ENCODE data around the gene GABRG3. TPM values are rescaled to one million over a fixed set of nuclear protein-coding genes. Genes with fewer than 3 reads are reported as not detected.

The GABRG3 gene
- polyA plus RNA-seq, 2 of the 4 experiments (the other 2 are of a cell fraction), result 0.08 to 0.18 TPM

DNA sequence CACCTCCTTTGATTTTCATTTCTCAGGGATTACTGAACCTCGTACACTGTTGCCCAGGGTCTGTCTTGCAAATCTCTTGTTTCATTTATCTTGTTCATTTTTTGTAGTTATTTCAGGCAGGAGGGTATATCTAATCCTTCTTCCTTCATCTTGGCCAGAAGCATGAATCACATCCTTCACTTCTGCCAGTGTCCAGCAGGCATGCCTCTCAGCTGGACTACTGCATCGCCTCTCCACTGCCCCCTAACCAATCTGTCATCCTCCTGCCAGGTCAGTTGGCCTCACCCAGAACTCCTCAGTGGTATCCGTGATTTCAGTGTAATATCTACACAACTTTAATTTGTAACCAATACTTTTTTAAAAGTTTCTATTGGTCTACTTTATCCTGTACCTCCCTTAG is 297.9 kb downstream of the GABRG3 start:
- Histone ChIP-seq H3K4me1 (no peaks in the 10 kb centered on the region), H3K4me2 (no peak overlapping the region), H3K4me3 (no peak overlapping the region), H3K9me3 (peaks cover 8% of the 10 kb centered on the region; the same call in 2 of the 3 replicates), H3K27ac (no peak overlapping the region)
- TF ChIP-seq PHF8 (IDR thresholded peaks at IDR 0.05; ENCODE audit: borderline replicate concordance, low read depth) (no peak), KDM1A (IDR thresholded peaks at IDR 0.05; ENCODE audit: low read depth) (no peak), HEYL (CRISPR knock-in tag; IDR thresholded peaks at IDR 0.05) (no peak), KDM5A (IDR thresholded peaks at IDR 0.05) (no peak)
- TF ChIP-seq, protein P1, sequence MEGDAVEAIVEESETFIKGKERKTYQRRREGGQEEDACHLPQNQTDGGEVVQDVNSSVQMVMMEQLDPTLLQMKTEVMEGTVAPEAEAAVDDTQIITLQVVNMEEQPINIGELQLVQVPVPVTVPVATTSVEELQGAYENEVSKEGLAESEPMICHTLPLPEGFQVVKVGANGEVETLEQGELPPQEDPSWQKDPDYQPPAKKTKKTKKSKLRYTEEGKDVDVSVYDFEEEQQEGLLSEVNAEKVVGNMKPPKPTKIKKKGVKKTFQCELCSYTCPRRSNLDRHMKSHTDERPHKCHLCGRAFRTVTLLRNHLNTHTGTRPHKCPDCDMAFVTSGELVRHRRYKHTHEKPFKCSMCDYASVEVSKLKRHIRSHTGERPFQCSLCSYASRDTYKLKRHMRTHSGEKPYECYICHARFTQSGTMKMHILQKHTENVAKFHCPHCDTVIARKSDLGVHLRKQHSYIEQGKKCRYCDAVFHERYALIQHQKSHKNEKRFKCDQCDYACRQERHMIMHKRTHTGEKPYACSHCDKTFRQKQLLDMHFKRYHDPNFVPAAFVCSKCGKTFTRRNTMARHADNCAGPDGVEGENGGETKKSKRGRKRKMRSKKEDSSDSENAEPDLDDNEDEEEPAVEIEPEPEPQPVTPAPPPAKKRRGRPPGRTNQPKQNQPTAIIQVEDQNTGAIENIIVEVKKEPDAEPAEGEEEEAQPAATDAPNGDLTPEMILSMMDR (IDR thresholded peaks at IDR 0.05), result no peak
- WGBS (ENCODE audit: missing lambda C conversion rate), result 11% methylated on average over 3 of the region's 3 CpGs
- CTCF ChIA-PET, result interaction anchor here (1.6 kb wide), 1 partner anchor 24 kb away, joined by 3 read pairs; no protein-coding TSS in a partner anchor
- FAIRE-seq (no peak), ATAC-seq (peak in 1 of 2 experiments; percentile 55; a peak in 2 of 6 replicates), DNase-seq (ENCODE audit: low read depth in 1 of 2, low spot score in 1 of 2) (no peak)
- POLR2A ChIA-PET, result no interaction called here

DNA sequence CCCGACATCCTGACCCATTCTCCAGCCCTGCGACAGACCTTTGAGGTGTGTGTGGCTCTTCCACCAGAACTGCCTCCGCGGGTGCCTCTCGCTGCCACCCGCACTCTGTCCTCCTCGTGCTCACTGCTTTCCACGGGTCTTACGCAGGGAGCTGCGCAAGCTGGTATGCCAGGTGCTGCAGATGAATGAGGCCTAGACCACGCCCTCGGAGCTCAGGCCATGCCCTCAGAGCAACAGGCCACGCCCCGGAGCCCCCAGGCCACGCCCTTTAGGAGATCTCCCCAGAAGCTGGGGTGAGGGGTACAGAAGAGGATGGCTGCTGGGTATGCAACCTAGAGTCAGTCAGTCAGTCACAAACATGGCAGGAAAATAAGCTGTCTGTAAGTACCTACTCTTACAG is 300.3 kb downstream of the GABRG3 start:
- ChIA-PET POLR2A (no interaction called here), CTCF (no interaction called here)
- TF ChIP-seq HOXB13 (CRISPR knock-in tag; IDR thresholded peaks at IDR 0.05; ENCODE audit: low read depth) (no peak), MAFK (IDR thresholded peaks at IDR 0.05; ENCODE audit: partially characterized antibody) (no peak), KDM5A (IDR thresholded peaks at IDR 0.05) (no peak), SREBF2 (IDR thresholded peaks at IDR 0.05) (no peak)
- no peak for DNase-seq (ENCODE audit: low read depth in 1 of 2, low spot score in 1 of 2)
- Histone ChIP-seq H3K4me3 (no peak overlapping the region), H3K9me3 (peaks cover 9% of the 10 kb centered on the region; the same call in 2 of the 3 replicates), H3K4me2 (no peak overlapping the region), H3K4me1 (no peaks in the 10 kb centered on the region), H3K27ac (no peak overlapping the region)
- no peak for FAIRE-seq
- ATAC-seq, result peak in 1 of 2 experiments; percentile 30; a peak in 2 of 6 replicates
- WGBS (ENCODE audit: missing lambda C conversion rate), result 48% methylated on average over 12 of the region's 15 CpGs

DNA sequence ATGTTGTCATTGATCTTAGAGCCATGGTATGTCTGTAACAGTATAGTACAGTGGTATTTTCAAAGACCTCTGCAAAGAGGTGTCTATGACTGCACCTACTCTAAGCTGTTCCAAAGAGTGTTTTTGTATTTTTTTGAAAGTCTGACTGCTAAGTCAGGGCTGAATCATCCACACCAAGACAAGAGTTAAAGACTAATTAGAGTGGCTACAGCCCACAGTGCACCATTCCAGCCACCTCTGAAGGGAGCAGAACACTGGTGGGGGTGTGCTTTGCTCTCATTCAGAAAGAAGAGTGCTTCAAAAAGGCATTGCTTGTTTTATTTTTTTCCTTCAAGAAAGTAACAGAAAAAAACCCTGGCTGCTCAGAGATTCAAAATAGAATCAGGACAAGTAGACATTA is 301.4 kb downstream of the GABRG3 start:
- Histone ChIP-seq H3K4me3 (no peak overlapping the region), H3K9me3 (0 out of 3 replicates have a peak, but pooled peaks cover 3% of the 10 kb centered on the region), H3K4me1 (no peaks in the 10 kb centered on the region), H3K4me2 (no peak overlapping the region), H3K27ac (no peak overlapping the region)
- ATAC-seq (no peak), DNase-seq (ENCODE audit: low read depth in 1 of 2, low spot score in 1 of 2) (no peak), FAIRE-seq (no peak)
- CTCF ChIA-PET, result no interaction called here
- POLR2A ChIA-PET, result no interaction called here
- TF ChIP-seq EHF (CRISPR knock-in tag; IDR thresholded peaks at IDR 0.05) (no peak), RAD21 (conservative IDR thresholded peaks at IDR 0.05 in 1 of 2, IDR thresholded peaks at IDR 0.05 in 1 of 2) (no peak), MAFK (IDR thresholded peaks at IDR 0.05; ENCODE audit: partially characterized antibody) (no peak), HDAC2 (IDR thresholded peaks at IDR 0.05) (no peak), NPAS2 (CRISPR knock-in tag; IDR thresholded peaks at IDR 0.05; ENCODE audit: borderline replicate concordance) (no peak), HEYL (CRISPR knock-in tag; IDR thresholded peaks at IDR 0.05) (no peak), TFCP2L1 (CRISPR knock-in tag; IDR thresholded peaks at IDR 0.05) (no peak), KDM1A (IDR thresholded peaks at IDR 0.05; ENCODE audit: low read depth) (no peak), ZFP36 (IDR thresholded peaks at IDR 0.05; ENCODE audit: borderline replicate concordance, partially characterized antibody) (no peak), RARB (CRISPR knock-in tag; IDR thresholded peaks at IDR 0.05) (no peak), BHLHE40 (IDR thresholded peaks at IDR 0.05; ENCODE audit: low read depth, low read length) (no peak), TP53 (CRISPR knock-in tag; IDR thresholded peaks at IDR 0.05) (no peak)
- TF ChIP-seq, protein P2, sequence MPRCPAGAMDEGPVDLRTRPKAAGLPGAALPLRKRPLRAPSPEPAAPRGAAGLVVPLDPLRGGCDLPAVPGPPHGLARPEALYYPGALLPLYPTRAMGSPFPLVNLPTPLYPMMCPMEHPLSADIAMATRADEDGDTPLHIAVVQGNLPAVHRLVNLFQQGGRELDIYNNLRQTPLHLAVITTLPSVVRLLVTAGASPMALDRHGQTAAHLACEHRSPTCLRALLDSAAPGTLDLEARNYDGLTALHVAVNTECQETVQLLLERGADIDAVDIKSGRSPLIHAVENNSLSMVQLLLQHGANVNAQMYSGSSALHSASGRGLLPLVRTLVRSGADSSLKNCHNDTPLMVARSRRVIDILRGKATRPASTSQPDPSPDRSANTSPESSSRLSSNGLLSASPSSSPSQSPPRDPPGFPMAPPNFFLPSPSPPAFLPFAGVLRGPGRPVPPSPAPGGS (IDR thresholded peaks at IDR 0.05), result no peak
- TF ChIP-seq, protein P3, sequence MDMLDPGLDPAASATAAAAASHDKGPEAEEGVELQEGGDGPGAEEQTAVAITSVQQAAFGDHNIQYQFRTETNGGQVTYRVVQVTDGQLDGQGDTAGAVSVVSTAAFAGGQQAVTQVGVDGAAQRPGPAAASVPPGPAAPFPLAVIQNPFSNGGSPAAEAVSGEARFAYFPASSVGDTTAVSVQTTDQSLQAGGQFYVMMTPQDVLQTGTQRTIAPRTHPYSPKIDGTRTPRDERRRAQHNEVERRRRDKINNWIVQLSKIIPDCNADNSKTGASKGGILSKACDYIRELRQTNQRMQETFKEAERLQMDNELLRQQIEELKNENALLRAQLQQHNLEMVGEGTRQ (IDR thresholded peaks at IDR 0.05), result no peak
- TF ChIP-seq, protein P4, sequence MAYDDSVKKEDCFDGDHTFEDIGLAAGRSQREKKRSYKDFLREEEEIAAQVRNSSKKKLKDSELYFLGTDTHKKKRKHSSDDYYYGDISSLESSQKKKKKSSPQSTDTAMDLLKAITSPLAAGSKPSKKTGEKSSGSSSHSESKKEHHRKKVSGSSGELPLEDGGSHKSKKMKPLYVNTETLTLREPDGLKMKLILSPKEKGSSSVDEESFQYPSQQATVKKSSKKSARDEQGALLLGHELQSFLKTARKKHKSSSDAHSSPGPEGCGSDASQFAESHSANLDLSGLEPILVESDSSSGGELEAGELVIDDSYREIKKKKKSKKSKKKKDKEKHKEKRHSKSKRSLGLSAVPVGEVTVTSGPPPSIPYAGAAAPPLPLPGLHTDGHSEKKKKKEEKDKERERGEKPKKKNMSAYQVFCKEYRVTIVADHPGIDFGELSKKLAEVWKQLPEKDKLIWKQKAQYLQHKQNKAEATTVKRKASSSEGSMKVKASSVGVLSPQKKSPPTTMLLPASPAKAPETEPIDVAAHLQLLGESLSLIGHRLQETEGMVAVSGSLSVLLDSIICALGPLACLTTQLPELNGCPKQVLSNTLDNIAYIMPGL (CRISPR knock-in tag; IDR thresholded peaks at IDR 0.05; ENCODE audit: borderline replicate concordance), result no peak
